CD4-positive, alpha-beta T cell treated with Interleukin-6 at 100 ng/mL for 8 hours (primary cell): ENCODE measurements around the gene KCTD1.
A peak's percentile ranks its signal among the peaks of the same experiment; 100 is the strongest.

Experiments
- DNase-seq: peaks from one replicate; pipeline ENCODE4 v3.0.0-alpha.2; 2020; ENCODE audit warnings: mixed read lengths, low spot score

Gene KCTD1

DNA sequence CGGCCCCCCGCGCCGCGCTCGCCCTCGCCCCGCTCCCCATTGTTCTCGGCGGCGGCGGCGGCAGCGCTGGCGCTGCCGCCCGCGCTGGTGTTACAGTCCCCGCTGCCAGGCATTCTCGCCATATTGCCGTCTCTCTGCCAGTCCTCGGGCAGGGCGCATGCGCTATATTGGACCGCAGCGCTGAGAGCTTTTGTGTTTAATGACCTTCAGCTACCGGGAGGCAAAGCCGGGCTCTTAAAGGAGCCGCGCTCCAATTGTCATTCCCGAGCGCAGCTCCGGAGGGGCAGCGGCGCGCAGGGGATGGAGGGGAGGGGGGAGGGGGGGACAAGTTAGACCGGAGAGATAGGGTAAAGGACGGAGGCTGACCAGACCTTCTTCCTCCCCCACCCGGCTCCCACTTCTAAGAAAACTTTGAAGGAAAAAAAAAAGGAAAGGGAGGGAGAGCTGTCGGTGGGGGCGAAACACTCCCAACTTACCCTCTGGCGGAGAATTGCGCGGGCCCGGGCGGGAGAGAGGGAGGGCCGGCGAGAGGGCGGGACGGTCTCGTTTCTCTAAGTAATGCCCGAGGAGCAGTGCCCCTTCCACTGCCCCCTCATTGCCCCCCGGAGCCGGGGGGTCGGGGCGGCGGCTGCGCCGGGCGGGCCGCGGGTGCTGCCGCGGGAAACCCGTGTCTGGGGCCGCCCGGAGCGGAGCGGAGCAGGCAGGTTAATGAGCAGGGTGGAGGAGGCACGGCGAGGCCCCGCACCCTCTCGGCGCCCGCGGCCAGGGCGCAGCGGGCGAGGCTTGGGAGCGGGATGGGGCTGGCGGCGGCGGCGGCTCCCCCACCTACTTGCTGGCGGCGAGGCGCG lies at the start of gene KCTD1:
TSS of gene KCTD1 (minus strand) at position 139 of the 848 bp plus-strand sequence. CDS start at position 122, 17 bp downstream.
- DNase-seq, result peak; percentile 66

DNA sequence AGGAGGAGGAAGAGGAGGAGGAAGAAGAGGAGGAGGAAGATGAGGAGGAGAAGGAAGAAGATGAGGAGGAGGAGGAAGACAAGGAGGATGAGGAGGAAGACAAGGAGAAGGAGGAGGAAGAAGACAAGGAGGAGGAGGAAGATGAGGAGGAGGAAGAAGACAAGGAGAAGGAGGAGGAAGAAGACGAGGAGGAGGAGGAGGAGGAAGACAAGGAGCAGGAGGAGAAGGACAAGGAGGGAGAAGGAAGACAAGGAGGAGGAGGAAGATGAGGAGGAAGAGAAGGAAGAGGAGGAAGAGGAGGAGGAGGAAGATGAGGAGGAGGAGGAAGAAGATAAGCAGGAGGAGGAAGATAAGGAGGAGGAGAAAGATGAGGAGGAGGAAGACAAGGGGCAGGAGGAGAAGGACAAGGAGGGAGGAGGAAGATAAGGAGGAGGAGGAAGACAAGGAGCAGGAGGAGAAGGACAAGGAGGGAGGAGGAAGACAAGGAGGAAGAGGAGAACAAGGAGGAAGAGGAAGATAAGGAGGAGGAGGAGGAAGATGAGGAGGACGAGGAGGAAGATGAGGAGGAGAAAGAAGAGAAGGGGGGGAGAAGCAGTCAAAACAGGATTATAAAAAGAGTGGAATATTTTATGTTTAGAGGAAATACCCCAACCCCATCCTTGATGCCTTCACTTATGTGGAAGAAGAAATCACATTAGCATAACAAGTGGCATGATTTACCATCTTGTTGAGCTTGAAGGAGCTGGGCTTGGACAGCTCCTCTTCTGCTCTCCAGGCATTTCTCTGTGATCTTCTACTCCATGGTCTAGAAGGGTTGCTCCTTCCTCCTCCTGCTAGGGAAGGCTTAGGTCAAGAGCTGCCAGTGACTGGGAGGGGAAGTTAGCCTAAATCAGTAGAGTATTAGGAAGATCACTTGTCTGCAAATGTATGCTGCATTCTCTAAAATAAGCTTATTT lies 45.3 kb upstream of the KCTD1 start:
- DNase-seq, result no peak

DNA sequence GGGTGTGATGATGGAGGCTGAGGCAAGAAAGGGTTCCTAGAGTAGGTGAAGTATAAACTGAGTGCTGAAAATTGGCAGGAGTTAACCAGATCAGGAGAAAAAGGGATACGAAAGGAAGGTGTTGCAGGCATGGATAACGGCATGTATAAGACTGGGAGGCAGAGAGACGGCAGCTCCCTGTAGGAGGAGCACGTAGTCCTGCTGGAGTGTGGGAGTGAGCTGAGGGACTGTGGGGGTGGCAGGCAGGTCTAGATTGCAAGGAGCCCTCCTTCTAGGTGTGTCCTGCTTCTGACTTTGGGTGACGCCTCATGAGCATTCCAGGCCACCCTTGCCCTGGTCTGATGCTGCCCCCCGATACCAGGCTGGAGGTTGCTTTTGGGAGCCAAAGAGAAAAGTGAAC lies 36.4 kb upstream of the KCTD1 start:
- DNase-seq, result no peak

DNA sequence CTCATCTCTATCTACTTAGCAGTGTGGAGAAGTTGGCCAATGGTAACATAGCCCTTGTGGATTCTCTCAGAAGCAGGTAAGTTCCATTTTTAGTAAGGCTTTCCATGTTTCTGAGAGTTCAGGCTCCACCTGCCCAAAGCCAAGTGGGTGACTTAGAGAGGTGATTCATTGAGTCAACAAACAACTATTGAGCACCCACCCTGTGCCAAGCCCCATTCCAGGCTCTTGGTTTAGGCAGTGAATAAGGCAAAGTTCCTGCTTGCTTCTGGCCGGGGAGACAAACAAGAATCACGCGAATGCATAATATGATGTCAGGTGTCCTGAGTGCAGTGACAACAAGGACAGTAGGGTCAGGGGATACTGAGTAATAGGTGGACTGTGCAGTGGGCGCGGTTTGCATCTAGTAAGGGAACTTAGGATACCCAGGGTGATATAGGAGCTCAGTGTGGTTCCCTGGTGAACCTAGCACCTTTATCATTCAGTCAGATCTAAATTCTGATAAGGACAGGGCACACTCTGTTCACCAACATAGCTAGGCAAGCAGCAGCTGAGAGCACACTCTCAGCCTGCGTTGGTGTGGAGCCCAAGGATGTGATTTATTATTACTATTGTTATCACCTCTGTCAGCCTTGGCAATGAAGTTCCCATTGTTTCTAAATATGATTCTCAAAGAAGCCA lies 31.7 kb upstream of the KCTD1 start:
- no peak for DNase-seq

DNA sequence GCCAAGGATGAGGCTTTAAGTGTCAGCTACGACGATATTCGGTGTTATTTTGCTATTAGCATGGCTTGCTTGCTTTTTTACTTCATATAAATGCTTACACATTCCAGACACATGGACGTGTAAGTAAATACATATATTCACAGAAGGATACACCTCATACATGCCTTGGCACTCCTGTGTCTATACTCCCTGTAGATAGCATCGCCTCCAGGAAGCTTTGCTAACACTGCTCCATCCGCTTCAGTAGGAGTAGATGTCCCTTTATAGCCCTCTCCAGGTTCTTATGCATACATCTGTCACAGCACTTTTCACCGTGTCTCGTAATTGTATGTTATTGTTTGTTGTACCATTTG lies 27.5 kb upstream of the KCTD1 start:
- no peak for DNase-seq

DNA sequence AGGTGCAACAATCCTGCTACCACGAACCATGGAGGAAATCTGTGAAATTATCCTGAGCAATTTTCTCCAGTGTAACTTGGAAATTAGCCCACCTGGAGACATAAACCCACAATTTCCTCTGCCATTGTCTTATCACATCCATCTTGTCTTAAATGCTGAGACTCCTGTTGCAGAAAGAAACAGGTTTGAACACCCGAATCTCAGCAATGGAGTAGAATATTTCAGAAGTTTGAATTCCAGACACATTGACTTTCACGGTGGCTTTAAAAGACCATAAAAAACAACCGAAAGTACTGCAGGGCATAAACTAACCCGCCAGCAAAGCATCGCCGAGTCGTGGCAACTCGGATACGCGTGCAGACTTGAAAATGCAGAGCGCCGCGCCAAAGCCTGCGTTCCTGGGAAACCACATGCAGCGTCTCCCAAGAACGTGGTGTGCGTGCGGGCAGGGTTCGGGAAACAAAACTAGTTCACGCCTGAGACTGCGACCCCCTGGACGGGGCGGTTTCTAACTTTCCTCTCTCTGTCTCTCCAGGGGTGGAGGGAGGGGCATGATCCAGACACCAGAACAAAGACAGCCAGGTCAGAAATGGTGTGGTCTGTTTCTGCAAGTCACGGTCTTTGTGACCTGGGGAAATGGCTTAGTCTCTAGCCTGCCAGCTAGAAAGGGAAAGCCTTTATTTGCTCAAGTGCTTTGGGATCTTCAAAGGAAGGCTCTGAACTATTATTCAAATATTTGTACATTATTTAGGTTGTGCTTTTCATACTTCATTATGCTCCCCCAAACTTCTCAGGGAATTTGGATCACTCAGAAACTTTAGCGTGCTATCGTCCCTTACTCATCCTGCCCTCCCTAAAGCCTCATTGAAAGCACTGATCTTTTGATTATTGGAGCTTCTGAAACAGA lies 26.9 kb upstream of the KCTD1 start:
- DNase-seq, result no peak

DNA sequence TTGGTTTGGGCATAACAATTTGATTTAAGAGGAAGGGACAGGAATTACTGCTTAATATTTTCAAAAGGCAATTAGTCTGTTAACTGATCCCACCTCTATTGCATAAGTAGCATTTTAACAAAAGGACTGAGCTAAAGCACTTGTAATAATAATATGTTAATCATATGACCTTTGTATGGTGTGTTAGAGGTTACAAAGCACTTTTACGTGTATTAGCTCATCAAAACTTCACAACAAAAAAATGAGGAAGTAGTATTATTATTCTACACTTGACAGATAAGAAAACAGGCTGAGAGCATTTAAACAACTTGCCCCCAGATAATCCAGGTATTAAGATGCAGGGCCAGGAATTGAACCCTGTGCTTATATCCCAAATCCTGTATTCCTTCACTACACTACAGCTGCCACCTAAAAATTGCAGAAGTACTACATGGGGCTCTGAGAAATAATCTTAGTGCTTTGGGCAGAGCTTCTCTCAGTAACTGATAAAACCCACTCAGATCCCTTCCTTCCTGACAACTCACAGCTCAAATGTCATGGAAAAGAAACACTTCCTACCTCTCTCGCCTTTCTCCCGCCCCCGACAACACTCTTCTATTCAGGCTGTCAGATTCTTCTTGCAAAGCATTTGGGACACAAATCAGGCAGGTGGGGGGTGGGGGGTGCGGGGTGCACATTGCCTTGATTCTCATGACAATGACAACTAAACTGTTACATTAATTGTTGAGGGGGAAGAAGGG lies 20.7 kb upstream of the KCTD1 start:
- no peak for DNase-seq

DNA sequence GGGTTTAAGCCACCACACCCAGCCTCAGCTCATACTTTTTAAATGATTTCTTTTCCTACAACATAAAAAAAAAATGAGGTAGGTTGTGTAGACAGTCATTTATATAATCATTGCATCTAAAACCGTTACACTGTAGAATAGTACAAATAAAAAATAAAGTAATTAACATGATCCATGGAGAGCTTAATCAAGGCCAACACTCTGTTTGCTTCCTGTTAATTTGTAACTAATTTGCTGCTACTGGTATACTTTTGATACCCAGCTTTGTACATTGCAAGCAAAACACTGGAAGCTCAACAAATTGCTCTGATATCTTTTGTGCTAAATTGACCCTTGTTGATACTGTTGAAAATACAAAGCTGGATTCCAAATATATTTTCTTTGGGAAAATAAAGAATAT lies 20.2 kb upstream of the KCTD1 start:
- no peak for DNase-seq

DNA sequence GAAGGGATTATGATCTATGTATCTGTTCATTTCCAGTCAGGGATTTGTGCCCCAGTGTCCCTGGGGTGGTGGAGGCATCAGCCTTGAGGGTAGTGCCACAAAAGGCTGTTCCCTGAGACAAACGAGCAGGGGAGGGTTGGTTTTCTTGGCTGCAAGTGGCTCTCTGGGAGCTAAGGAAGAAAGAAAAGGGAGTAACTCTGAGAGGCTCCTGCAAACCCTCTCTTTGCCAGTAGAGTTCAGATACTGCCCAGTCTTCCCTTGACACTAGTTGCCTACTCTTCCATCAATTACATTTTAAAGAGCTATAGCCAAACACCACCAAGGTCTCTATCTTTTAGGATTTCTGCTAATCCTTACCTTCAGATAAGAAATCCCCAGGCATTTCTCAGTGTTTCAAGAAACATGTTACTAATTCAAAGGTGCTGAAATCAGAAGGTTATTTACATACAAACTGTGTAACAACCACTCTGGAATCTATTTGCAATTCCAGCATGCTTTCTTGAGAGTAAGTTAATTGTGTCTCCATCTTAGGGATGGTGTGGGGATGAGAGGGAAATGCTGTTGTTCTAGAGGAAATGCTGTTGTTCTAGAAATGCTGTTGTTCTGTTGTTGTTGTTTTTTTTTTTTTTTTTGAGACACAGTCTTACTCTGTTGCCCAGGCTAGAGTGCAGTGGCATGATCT lies 18.7 kb upstream of the KCTD1 start:
- DNase-seq, result no peak

DNA sequence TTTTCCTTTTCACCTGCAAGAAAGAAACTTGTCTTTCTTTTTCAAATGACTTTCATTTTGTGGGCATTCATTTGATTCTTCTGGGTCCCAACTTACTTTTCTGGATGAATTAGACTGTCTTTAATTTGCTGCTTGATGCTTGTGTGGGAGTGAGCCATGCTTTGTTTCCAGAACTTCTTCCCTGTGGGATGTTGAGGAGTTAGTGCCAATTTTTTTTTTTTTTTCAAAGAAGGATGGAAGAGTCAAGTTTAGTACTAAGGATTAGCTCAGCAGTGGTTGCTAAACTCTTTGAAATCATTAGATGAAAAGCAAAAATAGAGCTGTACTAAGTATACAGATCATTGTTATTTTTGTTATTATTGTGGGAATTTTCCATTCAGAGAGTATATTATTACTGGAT lies 17.2 kb upstream of the KCTD1 start:
- DNase-seq, result no peak

DNA sequence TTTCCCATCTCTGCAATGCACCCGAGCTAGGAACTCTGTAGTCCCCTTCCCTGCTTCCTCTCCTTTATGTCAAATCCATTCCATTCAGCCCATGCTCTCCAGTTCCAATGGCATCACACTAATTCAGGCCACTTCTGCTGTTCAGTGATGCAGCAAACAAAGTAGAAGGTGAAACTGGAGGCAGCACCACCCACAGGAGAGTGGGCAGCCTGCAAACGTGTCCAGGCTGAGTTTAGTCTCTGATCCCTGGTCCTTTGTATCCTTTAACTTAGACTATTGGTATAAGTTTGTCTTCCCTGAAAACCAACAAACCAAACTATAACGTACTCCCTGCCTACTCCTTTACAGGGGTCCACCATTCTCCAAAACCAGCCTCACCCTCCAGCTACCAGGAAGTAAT lies 14.7 kb upstream of the KCTD1 start:
- no peak for DNase-seq

DNA sequence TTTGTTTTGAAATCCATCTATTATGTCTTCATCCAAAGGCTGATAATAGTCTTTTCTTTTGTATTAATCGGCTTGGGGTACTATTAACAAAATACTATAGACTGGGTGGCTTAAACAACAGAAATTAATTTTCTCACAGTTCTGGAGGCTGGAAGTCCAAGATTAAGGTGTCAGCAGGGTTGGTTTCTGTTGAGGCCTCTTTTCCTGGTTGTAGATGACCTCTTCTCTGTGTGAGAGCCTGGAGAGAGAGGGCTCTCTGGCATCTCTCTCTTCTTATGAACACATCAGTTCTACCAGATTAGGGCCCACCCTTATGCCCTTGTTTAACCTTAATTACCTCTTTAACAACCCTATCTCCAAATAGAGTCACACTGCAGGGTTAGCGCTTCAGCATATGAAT lies 14.2 kb upstream of the KCTD1 start:
- DNase-seq, result no peak

DNA sequence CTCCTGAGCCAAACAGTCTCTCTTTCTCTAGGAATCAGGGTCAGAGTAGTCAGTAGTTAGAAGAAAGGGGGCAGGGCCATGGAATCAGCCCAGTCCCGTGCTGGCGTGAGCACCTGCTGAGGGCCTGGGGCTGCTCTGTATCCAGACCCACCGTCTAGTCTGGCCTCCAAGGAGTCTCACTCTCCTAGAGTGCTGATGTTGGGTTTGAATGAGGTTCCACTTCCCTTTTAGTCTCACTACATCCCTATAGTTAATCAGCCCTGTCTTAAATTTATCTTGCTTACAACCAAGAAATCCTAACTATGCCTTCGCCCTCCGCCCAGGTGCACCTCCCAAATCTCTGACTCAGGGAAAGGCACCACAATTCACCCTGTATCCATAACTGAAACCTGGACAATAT lies 13.4 kb upstream of the KCTD1 start:
- no peak for DNase-seq

DNA sequence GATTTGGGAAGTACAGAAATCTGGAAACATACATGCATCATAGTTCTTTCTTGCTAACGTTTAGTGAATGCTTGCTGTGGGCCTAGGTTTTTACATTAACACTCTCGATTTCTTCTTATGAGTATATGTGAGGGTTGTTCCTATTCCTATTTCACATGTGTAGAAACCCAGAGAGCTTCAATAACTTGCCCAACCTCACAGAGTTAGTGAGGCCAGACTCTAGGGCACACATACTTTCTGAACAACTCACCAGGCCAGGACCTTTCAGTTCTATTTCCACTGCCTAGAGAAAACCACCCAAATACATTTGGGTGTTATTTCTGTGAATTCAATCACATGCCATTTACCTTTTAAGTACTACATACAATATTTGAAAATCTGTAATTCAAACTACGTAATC lies 8.2 kb upstream of the KCTD1 start:
- no peak for DNase-seq

DNA sequence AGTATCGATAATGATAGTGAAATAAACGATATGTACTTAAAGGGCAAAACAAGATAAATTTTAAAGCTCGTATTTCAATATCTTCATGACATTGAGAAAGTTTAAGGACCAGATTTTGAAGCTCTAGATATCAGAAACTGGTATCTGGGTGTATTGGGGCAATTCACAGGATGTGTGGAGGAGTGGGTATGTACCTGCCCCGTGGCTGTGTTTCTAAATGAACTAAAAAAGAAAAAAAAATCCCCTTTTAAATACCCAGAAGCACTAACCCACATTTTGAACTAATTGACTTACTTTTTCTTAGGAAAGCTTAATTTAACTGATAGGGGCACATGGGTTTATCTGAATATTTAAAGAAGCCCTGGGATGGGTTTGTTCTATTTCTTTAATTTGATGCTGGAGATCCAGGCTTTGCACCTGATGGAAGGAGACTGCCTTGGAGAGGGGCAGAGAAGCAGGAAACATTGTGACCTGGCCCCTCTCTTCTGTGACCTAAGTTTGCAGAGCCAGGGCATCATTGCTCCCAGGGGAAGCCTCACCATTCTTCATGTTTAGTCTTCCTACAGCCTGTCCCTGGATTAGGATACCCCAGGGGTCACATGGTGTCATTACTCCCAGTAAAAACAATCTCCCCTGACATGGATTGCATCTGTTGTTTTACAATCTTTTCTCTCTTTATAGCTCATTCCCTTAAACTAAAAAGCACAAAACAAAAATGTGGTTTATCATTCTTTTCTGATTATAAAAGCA lies 7.6 kb upstream of the KCTD1 start:
- no peak for DNase-seq

DNA sequence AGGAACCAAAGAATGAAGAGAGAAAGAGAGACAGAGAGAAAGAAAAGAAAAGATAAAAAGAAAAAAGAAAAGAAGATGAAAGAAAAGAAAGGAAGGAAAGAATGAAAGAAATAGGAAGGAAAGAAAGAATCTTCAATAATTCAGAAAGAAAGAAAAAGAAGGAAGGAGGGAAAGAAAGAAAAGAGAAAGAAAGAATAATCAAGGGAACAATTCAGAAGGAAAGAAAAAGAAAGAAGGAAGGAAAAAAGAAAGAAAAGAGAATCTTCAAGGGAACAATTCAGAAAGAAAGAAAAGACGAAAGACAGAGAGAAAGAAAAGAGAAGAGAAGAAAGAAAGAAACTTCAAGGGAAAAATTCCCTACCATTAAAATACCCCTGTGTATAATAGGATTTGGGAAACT lies 5.6 kb upstream of the KCTD1 start:
- no peak for DNase-seq

DNA sequence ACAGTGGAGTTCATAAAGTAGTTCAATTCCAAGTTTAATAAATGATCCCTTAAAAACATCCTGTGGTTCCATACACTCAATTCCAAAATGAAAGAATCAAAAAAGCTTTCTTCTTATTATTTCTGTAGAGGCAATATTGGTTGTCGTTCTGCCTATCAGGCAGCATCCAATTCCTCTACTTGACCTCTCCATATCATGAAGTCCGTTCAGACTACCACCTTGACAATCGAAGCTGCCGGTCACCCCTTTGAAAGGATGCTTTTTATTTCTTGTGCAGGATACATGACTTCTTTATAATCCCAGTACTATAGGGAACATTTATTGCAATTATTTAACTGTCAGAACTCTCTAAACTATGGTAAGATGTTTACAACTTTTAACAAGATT lies 3.3 kb upstream of the KCTD1 start:
- DNase-seq, result no peak

DNA sequence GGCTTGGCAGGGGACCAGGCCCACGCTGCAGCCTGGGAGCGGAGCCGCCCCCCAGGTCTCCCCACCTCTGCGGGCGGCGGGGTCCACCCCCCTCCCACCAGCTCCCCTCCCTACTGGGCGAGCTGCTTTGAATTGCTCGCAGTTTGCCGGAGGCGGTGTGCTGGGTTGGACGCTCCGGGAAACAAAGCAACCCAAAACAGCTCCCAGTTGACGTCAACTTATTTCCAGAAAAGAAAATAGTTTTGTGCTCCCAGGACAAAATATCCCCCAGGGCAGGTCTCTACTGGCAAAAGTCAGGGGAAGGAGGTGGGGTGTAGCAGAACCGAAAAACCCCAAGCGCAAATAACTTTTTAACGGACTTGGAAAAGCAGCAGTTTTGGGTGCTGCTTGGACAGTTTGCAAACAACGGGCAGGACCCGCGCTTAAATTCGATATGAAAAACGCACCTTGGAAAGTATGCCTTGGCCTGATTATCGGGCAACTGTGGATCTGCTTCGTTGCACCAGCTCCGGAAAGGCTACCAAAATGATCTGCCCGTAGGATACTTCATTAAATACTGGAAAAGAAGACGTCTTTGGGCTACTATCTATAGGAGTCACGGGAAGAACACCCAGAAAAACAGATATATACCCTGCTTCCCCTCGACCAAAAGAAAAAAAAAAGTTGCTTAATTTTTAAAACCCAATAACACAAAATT lies 2.8 kb upstream of the KCTD1 start:
- DNase-seq, result no peak
